ENCODE results near the gene SNRPE. TPM values are rescaled to one million over a fixed set of nuclear protein-coding genes. Genes with fewer than 3 reads are reported as not detected.

SNRPE gene
- total and polyA plus RNA-seq, 2 donors (not counting 3 experiments of a cell fraction or from before 2014, with no cell fraction given), result 196 to 219 TPM

- no peak for TF ChIP-seq JUN (IDR thresholded peaks at IDR 0.05; ENCODE audit: borderline replicate concordance, insufficient read depth, insufficient read length, low read depth)
- TF ChIP-seq, protein P1, sequence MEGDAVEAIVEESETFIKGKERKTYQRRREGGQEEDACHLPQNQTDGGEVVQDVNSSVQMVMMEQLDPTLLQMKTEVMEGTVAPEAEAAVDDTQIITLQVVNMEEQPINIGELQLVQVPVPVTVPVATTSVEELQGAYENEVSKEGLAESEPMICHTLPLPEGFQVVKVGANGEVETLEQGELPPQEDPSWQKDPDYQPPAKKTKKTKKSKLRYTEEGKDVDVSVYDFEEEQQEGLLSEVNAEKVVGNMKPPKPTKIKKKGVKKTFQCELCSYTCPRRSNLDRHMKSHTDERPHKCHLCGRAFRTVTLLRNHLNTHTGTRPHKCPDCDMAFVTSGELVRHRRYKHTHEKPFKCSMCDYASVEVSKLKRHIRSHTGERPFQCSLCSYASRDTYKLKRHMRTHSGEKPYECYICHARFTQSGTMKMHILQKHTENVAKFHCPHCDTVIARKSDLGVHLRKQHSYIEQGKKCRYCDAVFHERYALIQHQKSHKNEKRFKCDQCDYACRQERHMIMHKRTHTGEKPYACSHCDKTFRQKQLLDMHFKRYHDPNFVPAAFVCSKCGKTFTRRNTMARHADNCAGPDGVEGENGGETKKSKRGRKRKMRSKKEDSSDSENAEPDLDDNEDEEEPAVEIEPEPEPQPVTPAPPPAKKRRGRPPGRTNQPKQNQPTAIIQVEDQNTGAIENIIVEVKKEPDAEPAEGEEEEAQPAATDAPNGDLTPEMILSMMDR (IDR thresholded peaks at IDR 0.05; ENCODE audit: extremely low read depth in 1 of 2, insufficient read depth in 1 of 2, low read depth in 1 of 2, low read length in 2 of 2), result no peak
- TF ChIP-seq POLR2AphosphoS5 (IDR thresholded peaks at IDR 0.05; ENCODE audit: insufficient read depth, low read depth, low read length), result no peak
- no peak for TF ChIP-seq FOS (IDR thresholded peaks at IDR 0.05; ENCODE audit: borderline replicate concordance, insufficient read depth, low read length)
- no peak for TF ChIP-seq MYC (IDR thresholded peaks at IDR 0.05; ENCODE audit: low read depth, low read length)
- no peak for TF ChIP-seq GATA2 (IDR thresholded peaks at IDR 0.05; ENCODE audit: insufficient read depth, insufficient read length, low read depth, low read length)
- no peak for TF ChIP-seq POLR2A (IDR thresholded peaks at IDR 0.05; ENCODE audit: low read depth, low read length)
- TF ChIP-seq EZH2 (IDR thresholded peaks at IDR 0.05; ENCODE audit: borderline replicate concordance, low read depth, low read length, severe bottlenecking), result no peak
- no peak for TF ChIP-seq MAX (IDR thresholded peaks at IDR 0.05; ENCODE audit: insufficient read depth, insufficient read length)
- H3K4me2 ChIP-seq (ENCODE audit: insufficient read depth, low read length), result no peak overlapping the region
- peaks cover 12 to 25% of the 10 kb centered on the region in 2 experiments for H3K36me3 ChIP-seq (ENCODE audit: control insufficient read depth in 2 of 2, extremely low read depth in 1 of 2, insufficient read depth in 2 of 2, low read length in 2 of 2)
- no peak overlapping the region for H3K9ac ChIP-seq (replicated peaks; ENCODE audit: extremely low read depth, insufficient read depth, low read length)
- no peaks in the 10 kb centered on the region for H3K9me1 ChIP-seq (replicated peaks; ENCODE audit: control insufficient read depth, extremely low read depth, insufficient read depth, low read length)
- H3K27me3 ChIP-seq (ENCODE audit: control insufficient read depth in 2 of 2, insufficient read depth in 2 of 2, low read length in 2 of 2), result no peaks in the 10 kb centered on the region
- FAIRE-seq, result no peak
- intact Hi-C loops (cut with micrococcal nuclease), result no loop called here
- no TSS peak for BruUV-seq (replicated peaks)
- no peak overlapping the region for H3K4me3 ChIP-seq (replicated peaks in 1 of 3; ENCODE audit: insufficient read depth in 1 of 3, low read depth in 1 of 3, low read length in 3 of 3)
- H3K79me2 ChIP-seq (ENCODE audit: control insufficient read depth, insufficient read depth, low read length), result no peaks in the 10 kb centered on the region
- peak; percentile 19 for DNase-seq (ENCODE audit: low read depth, low spot score)
- ChIA-PET CTCF (no interaction called here), POLR2A (no interaction called here)
- no peak overlapping the region for H3K27ac ChIP-seq (ENCODE audit: insufficient read depth, low read depth, low read length)
- H3K9me3 ChIP-seq (replicated peaks; ENCODE audit: control insufficient read depth, insufficient read depth, low read length), result no peaks in the 10 kb centered on the region
- no peaks in the 10 kb centered on the region for H3K4me1 ChIP-seq (ENCODE audit: control insufficient read depth, extremely low read depth, insufficient read depth, low read length)
- no peak overlapping the region for H2AFZ ChIP-seq (ENCODE audit: low read depth, low read length)
- dilution Hi-C loops (cut with MboI; ENCODE audit: extremely low pct_ligation_motif_present, low sequenced_read_pairs), result no loop called here
- no peaks in the 10 kb centered on the region for H4K20me1 ChIP-seq (replicated peaks; ENCODE audit: control insufficient read depth, extremely low read depth, insufficient read depth, low read length)
Measured at GRCh38 chr1:203839081-203839480, 22.3 kb upstream of the SNRPE start.
